H1 (cell line): ENCODE measurements around the gene UIMC1. TPM values are rescaled to one million over a fixed set of nuclear protein-coding genes. Genes with fewer than 3 reads are reported as not detected.

Experiments used
- SUZ12 ChIP-seq: fragments of 200-600 bp; sonication (generic); IDR thresholded peaks from 2 replicates; pipeline ENCODE4 v1.6.1; 2012; ENCODE audit warnings: mild to moderate bottlenecking, inconsistent platforms, low read length, moderate library complexity, mixed read lengths
- polyA plus RNA-seq, 7 experiments: library from polyadenylated mRNA; depleted of rRNA in 3 of 7; stranded (reverse) in 5 of 7; unstranded in 2 of 7; fragments of >200 nt in 5 of 7; fragments of 200-250 nt in 2 of 7; gene quantifications; 1 replicate in 5 of 7; 2 replicates in 1 of 7; 4 replicates in 1 of 7; pipeline versions ENCODE4 v1.2.1 to v1.2.3, GENCODE V29; 2011 to 2013; ENCODE audit warnings: missing spikeins in 2 of 7, mixed read lengths in 2 of 7
- total RNA-seq: library from RNA; stranded (reverse); fragmentation: NEBNext Ultra II Directional; extraction: Animal tissue kit (Norgen Biotek cat#: 25700); gene quantifications from 2 replicates; pipeline ENCODE4 v1.2.1, GENCODE V29; 2021

Gene UIMC1
- total and polyA plus RNA-seq, 2 of the 8 experiments (the other 6 are each of a cell fraction or from before 2014, with no cell fraction given) = 12.8 to 43.7 TPM

DNA sequence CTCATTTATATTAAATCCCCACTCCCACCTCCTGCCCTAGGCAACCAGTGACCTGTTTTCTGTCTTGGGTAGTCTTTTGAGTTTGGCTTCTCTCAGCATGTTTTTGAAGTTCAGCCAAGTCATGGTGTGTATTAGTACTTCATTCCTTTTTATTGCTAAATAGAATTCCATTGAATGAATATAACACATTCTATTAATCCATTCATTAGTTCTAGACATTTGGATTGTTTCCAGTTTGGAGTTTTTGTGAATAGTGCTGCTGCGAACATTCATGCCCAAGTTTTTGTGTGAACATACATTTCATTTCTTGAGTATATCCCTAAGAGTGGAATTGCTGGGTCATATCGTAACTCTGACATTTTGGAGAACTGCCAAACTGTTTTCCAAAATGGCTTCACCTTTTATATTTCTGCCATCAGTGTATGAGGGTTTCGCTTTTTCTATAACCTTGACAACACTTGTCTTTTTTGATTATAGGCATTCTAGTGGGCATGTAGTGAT lies 18.6 kb upstream of the UIMC1 start (continued):
- no peak for TF ChIP-seq SUZ12
